NCI-H2196 (cell line): ENCODE results near the gene ADAP2.
A peak's percentile ranks its signal among the peaks of the same experiment; 100 is the strongest.
"Not testable (repeated sequence)": the region's sequence is repeated elsewhere in the genome, so short reads cannot be mapped to it uniquely, and the experiment has no call there.

Experiments used
- DNase-seq: peaks from one replicate; lab custom pipeline; 2025; ENCODE audit not compliant: unreplicated experiment; lab: John Stamatoyannopoulos, UW

The ADAP2 gene

DNA sequence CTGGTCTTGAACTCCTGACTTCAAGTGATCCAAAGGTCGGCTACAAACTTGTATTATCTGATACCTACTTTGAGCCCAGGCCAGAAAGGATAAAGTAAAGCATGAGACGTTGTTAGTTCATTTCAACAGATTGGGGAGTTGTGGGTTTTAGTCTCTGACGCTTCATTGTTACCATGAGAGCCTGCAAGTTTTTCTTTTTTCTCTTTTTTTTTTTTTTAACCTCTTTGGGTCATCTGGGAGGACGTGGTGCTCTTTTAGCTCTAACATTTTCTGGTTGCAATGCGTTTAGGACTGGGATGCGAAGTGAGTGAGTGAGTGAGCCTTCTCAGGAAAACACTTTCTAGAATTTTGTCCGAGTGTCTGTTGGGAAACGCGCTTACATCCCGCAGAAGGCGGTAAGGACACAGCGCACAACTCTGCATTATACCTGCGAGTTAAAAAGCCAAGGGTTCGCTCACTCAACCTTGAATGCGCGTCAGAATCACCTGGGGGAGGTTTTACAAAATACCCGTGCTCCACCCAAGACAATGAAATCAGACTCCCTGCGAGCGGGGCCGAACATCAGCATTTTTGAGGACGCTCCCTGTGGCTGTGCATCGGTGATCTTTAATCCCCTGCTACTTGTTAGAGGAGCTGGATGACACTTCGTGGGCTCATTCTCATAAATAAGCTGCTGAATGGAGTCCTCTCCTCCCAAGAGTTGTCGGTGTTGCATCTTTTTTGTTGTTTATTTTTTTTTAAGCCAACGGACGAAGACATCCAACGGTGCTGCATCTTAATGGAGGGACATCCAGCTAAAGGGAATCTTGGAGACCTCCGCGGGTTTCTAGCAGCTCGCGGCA lies 48.5 kb downstream of the ADAP2 start:
- DNase-seq = peak; percentile 58

GRCh38 chr17:30970831-30971567 lies 49.3 kb downstream of the ADAP2 start, which contains the start of gene RNF135:
Gene RNF135 (plus strand): TSS chr17:30971039. CDS start chr17:30971074, 35 bp downstream.
- DNase-seq = peak; percentile 40

DNA sequence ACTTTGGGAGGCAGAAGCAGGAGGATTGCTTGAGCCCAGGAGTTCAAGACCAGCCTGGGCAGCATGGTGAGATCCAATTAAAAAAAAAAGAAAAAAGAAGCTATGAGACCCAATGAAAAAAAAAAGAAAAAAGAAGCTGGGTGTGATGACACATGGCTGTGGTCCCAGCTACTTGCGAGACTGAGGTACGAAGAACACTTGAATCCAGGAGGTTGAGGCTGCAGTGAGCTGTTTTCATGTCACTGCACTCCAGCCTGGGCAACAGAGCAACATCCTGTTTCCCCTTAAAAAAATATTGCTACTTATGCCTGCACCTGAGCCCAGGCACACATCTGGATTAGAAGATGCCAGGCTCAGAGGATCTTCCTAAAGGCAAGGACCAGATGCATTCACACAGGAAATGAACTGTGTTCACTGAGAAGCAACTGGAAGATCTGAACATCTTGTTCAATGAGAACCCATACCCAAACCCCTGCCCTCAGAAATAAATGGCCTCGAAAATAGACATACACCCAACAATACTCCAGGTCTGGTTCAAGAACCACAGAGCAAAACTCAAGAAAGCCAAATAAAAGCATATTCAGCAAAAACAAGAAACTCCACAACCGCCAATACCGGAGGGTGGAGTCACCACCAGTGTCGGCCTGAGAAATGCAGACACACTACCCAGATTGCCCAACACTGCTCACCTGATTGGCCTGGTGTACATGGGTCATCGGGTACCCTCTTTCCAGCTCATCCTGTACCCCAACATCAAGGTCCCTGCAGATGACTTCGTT lies 53.5 kb downstream of the ADAP2 start:
- DNase-seq = no peak

GRCh38 chr17:30979919-30980318 lies 58.2 kb downstream of the ADAP2 start:
- DNase-seq = not testable (repeated sequence)

- DNase-seq = no peak
These were observed 60.1 kb downstream of the ADAP2 start for GRCh38 chr17:30981531-30982519.

DNA sequence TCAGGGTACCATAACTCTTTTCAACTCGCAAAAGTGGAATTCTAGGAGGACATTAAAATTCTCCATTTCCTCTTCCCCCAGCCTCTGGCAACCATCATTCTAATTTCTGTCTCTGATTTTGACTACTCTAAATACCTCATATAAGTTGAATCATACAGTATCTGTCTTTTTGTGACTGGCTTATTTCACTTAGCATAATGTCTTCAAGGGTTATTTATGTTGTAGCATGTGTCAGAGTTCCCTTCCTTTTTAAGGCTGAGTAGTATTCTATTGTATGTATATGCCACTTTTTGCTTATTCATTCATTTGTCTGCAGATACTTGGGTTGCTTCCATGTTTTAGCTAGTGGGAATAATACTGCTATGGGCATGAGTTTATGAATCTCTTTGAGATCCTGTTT lies 61.1 kb downstream of the ADAP2 start:
- no peak for DNase-seq

DNA sequence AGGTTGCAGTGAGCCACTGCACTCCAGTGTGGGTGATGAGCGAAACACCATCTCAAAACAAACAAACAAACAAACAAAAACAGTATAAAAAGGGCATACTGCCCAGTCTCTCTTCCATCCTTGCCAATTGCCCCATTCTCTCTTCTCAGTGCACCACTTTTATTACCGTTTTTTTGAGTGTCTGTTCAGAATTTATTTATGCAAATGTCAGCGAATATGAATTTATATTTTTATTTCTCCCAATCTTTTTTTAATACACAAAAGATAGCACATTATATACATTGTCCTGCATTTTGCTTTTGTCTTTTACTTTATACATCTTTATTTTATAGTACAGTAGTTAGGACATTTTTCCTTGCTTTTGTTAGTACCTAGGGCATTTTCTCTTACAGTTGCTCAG lies 68.7 kb downstream of the ADAP2 start:
- no peak for DNase-seq

DNA sequence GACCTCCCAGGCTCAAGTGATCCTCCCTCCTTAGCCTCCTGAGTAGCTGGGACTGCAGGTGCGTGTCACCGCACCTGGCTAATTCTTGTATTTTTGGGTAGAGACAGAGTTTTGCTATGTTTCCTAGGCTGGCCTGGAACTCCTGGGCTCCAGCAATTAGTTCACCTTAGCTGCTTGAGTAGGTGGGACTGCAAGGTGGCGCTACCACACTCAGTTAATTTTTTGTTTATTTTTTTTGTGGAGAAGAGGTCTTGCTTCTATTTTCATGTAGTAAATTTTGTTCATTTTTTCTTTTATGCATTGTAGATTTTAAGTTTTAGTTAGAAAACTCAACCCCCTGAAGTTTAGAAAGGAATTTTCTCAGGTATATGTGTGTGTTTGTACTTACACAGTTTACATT lies 70.8 kb downstream of the ADAP2 start:
- DNase-seq = no peak

DNA sequence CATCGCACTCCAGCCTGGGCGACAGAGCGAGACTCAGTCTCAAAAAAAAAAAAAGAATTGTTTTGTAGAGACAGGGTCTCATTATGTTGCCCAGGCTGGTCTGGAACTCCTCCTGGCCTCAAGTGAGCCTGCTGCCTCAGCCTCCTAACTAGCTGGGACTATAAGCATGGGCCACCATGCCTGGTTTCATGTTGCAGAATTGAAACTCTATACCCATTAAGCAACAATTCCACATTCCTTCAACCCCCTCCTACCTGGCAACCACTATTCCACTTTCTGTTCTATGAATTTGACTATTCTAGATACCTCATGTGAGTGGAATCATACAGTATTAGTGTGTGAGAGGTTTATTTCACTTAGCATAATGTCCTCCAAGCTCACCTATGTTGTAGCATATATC lies 73.6 kb downstream of the ADAP2 start:
- DNase-seq = no peak

DNA sequence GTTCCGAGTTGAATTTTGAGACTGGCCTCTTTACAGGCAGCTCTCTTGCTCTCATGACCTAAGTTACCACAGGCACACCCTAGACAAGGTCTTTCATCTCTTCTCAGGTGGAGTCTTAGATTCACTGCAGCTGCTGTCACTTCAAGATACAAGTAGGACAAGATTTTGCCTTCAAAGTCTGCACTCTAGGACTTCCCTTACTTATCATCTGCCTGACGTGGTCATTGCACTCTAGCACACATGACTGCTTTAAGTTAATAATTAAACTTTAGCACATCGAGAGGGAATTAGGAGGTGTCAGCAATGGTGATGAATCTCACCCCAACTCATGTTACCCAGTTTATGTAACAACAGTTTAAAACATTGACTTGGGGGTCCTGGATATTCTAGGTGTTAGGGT lies 74.7 kb downstream of the ADAP2 start:
- DNase-seq = no peak

- no peak for DNase-seq
These were observed 75.5 kb downstream of the ADAP2 start for GRCh38 chr17:30997270-30997669.

DNA sequence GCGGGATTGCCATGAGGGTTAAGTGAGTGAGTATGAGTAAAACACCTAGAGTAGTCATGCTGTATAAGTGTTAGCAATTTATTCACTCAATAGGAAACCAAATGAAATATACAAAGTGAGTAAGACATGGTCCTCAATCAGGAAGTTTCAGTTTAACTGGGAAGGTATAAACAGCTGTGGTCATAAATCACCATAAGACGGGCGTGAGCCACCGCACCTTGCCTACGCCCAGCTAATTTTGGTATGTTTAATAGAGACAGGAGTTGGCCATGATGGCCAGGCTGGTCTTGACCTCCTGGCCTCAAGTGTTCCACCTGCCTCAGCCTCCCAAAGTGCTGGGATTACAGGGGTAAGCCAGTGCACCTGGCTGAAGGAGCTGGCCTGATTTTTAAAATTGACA lies 76.1 kb downstream of the ADAP2 start:
- DNase-seq = no peak

- no peak for DNase-seq
These were observed 80.3 kb downstream of the ADAP2 start for GRCh38 chr17:31002047-31002446.

DNA sequence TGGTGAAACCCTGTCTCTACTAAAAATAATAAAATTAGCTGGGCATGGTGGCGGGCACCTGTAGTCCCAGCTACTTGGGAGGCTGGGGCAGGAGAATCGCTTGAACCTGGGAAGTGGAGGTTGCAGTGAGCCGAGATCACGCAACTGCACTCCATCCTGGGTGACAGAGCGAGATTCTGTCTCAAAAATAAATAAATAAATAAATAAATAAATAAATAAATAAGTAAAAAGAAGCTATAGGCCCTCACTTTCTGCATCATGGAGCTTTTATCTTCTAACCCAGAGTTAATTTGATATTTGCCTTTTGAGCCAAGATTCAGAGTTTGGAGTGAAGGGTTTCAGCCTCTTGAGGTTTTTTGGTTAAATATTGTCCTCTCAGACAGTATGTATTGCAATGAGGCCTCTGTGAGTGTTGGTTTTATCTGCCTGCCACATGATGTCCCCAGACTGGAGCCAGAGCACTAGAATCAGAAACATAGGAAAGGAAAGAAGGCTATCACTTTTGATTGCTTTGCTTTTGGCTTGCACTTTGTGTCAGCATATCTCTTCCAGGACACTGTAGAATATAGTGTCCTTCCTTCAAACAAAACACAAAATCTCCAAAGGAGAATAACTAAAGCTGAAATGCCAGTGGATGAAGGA lies 81.6 kb downstream of the ADAP2 start:
- DNase-seq = no peak

GRCh38 chr17:31004160-31004559 lies 82.4 kb downstream of the ADAP2 start:
- DNase-seq = no peak

- no peak for DNase-seq
These were observed 86.1 kb downstream of the ADAP2 start for GRCh38 chr17:31007695-31008373.

GRCh38 chr17:31008374-31009041 lies 86.8 kb downstream of the ADAP2 start:
- no peak for DNase-seq
